ENCODE data around the gene PDZD7.

Gene PDZD7

GRCh38 chr10:101062232-101063049 is 31.5 kb upstream of the PDZD7 start:
- H3K4me3 ChIP-seq (ENCODE audit: control insufficient read depth, low read depth, low read length), result peak overlapping the region; percentile 96
- peak; percentile 35 for DNase-seq (ENCODE audit: low read depth)
- no peak for TF ChIP-seq CTCF (conservative IDR thresholded peaks at IDR 0.05; ENCODE audit: control insufficient read depth, insufficient read depth, low read depth, low read length)

DNA sequence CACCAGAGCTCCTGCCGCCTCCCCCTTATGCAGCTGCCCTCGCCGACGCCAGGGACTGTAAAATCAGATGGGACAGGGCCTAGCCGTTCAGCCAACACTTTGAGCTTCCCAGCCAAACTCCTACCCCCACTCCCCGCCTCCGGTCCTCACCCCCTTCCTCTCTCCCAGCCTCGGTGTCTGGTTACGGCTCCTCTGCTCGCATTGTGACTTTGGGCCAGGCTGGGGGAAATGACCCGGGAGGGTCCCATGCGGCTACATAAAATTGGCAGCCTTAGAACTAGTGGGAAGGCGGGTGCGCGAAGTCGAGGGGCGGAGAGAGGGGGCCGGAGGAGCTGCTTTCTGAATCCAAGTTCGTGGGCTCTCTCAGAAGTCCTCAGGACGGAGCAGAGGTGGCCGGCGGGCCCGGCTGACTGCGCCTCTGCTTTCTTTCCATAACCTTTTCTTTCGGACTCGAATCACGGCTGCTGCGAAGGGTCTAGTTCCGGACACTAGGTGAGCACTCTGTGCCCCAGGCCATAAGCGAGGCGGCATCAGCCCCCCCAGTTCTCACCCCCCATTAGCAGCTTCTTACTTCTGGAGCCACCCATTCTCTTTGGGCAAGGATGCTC is 30.8 kb upstream of the PDZD7 start, which contains the start of gene KAZALD1:
KAZALD1 (plus strand) TSS at position 366 of the 608 bp plus-strand sequence. CDS start 604 bp downstream, outside the sequence.
- no peak for TF ChIP-seq CTCF (conservative IDR thresholded peaks at IDR 0.05; ENCODE audit: control insufficient read depth, insufficient read depth, low read depth, low read length)
- DNase-seq (ENCODE audit: low read depth), result peak; percentile 67
- peak within 1 kb of the TSS; percentile 96 for H3K4me3 ChIP-seq (ENCODE audit: control insufficient read depth, low read depth, low read length)

DNA sequence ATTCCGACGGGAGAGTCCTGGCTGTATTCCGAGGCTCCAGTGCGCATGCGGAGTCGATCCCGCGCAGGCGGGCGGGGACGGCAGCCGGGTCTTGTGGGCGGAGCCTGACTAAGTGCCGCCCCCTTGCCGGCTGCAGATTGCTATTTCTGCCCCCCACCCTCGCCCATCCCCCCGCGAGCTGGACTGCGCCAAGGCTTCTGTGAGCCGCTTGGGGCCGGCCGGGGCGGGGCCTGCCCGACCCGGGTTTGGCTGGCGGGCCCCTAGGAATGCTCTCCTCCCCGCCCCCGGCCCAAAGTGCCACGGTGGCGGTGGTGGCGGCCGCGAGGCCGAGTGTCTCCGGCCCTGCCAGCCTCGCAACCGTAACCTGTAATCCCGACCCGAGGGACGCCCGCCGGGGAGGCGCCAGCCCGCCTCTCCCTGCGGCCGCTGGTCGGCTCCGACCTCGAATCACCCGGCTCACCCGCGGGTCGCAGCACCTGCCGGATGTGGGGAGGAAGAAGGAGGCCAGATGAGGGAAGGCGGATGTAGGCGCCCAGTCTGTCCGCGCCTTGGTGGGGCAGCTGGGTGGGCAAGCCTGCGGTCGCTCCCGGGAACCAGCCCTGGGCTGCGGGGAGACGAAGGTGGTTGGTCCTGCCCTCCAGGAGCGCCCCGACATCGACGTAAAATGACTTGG is 30.2 kb upstream of the PDZD7 start:
- DNase-seq (ENCODE audit: low read depth), result peak; percentile 86
- peak overlapping the region; percentile 96 for H3K4me3 ChIP-seq (ENCODE audit: control insufficient read depth, low read depth, low read length)
- TF ChIP-seq CTCF (conservative IDR thresholded peaks at IDR 0.05; ENCODE audit: control insufficient read depth, insufficient read depth, low read depth, low read length), result no peak

DNA sequence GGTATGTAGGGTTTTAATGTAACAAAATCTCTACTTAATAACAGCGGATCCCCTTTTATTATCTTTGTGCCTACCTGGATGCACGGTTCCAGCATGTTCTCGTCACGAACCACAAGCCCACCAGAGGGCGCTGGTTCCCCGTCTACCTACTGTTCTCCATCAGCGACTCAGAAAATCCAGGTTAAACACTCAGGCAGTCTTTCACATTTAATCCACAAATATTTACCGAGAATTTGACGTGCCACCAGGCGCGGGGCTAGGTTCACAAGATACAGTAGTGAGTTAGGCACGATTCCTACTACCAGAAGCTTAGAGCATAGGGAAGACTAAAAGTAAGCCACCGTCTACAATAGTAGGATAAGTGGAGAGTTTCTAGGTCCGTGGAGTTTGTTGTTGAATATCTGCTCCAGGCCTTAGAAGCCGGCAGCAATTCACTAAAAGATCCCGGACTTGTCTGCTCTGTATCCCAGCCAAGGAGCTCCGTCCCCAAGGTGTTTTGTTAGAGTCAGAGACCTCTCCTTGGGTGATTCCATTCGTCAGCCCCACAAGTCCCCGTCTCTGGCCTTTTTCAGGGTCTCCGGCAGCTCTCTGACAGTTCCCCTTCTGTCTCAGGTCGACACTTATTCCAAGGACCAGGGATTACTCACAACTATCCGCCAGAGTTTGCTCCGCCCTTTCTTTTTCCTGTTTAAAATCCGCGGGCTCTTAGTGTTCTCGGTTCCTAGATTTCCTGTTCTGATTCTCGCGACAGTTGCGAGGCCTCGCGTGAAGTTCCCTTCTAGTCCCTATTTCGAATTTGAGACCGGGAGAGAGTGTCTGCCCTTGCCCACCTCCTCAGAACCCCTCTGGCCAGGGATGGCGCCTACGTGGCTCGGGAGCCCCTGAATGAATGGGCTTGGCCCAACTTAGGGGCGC is 29.4 kb upstream of the PDZD7 start:
- TF ChIP-seq CTCF (conservative IDR thresholded peaks at IDR 0.05; ENCODE audit: control insufficient read depth, insufficient read depth, low read depth, low read length), result peak; percentile 87
- peak overlapping the region; percentile 96 for H3K4me3 ChIP-seq (ENCODE audit: control insufficient read depth, low read depth, low read length)
- DNase-seq (ENCODE audit: low read depth), result peak; percentile 96

DNA sequence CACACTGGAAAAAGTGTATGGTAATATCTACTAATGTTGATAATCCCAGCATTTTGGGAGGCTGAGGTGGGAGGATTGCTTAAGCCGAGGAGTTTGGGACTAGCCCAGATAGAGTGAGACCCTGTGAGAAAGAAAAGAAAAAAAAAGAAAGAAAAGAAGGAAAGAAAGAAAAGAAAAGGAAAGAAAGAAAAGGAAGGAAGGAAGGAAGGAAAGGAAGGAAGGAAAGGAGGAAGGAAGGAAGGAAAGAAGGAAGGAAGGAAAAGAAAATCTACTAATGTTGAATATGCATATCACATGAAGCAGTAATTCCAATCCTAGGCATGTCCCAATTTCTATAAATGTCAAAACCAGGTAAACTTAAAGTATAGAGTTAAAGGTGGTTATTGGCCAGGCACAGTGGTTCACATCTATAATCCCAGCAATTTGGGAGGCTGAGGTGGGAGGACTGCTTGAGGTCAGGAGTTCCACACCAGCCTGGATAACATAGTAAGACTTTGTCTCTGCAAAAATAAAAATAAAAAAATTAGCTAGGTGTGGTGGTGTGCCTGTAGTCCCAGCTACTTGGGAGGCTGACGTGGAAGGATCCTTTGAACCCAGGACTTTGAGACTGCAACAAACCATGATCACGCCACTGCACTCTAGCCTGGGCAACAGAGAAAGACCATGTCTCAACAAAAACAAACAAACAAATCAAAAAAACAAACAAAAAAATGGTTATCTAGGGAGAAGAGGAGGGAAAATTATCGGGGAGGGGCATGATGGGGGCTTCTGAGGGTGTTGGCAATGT is 25.6 kb upstream of the PDZD7 start:
- H3K4me3 ChIP-seq (ENCODE audit: control insufficient read depth, low read depth, low read length), result no peak overlapping the region
- TF ChIP-seq CTCF (conservative IDR thresholded peaks at IDR 0.05; ENCODE audit: control insufficient read depth, insufficient read depth, low read depth, low read length), result no peak
- DNase-seq (ENCODE audit: low read depth), result no peak
